GM19035 (cell line): Measurements from ENCODE around the gene ZNF138.
"Not testable (repeated sequence)": the region's sequence is repeated elsewhere in the genome, so short reads cannot be mapped to it uniquely, and the experiment has no call there.

ENCODE experiments used
- ATAC-seq: cut with Tn5 transposase; IDR thresholded peaks from one replicate; pipeline ENCODE4 v1.9.1; 2021; ENCODE audit not compliant: unreplicated experiment

ZNF138 gene

GRCh38 chr7:64794171-64794844, at the start of gene ZNF138:
TSS of gene ZNF138 (plus strand) at chr7:64794428. CDS start at chr7:64794569, 141 bp downstream.
- ATAC-seq = peak; percentile 100

- no peak for ATAC-seq
Observed at GRCh38 chr7:64744680-64745079, 49.5 kb upstream of the ZNF138 start.

GRCh38 chr7:64747802-64748201, 46.4 kb upstream of the ZNF138 start:
- no peak for ATAC-seq

- no peak for ATAC-seq
Observed at GRCh38 chr7:64753032-64753431, 41.2 kb upstream of the ZNF138 start.

- ATAC-seq = no peak
Observed at GRCh38 chr7:64755865-64756264, 38.4 kb upstream of the ZNF138 start.

- ATAC-seq = no peak
Observed at GRCh38 chr7:64758151-64758550, 36.1 kb upstream of the ZNF138 start.

- no peak for ATAC-seq
Observed at GRCh38 chr7:64768824-64769223, 25.4 kb upstream of the ZNF138 start.

- no peak for ATAC-seq
Observed at GRCh38 chr7:64774204-64774842, 19.9 kb upstream of the ZNF138 start.

- ATAC-seq = no peak
Observed at GRCh38 chr7:64775289-64775688, 18.9 kb upstream of the ZNF138 start.

GRCh38 chr7:64784842-64785241, 9.4 kb upstream of the ZNF138 start:
- ATAC-seq = not testable (repeated sequence)

- ATAC-seq = no peak
Observed at GRCh38 chr7:64787295-64787694, 6.9 kb upstream of the ZNF138 start.

- ATAC-seq = not testable (repeated sequence)
Observed at GRCh38 chr7:64789241-64789640, 5.0 kb upstream of the ZNF138 start.

GRCh38 chr7:64793106-64793755, 997 bp upstream of the ZNF138 start:
- no peak for ATAC-seq

- no peak for ATAC-seq
Observed at GRCh38 chr7:64795176-64795575, 948 bp downstream of the ZNF138 start.

GRCh38 chr7:64799169-64799568, 4.9 kb downstream of the ZNF138 start:
- not testable (repeated sequence) for ATAC-seq

GRCh38 chr7:64802699-64803098, 8.5 kb downstream of the ZNF138 start:
- no peak for ATAC-seq

GRCh38 chr7:64807731-64808365, 13.6 kb downstream of the ZNF138 start:
- no peak for ATAC-seq

GRCh38 chr7:64811767-64812166, 17.5 kb downstream of the ZNF138 start:
- no peak for ATAC-seq

GRCh38 chr7:64830926-64831325, 36.7 kb downstream of the ZNF138 start:
- no peak for ATAC-seq

GRCh38 chr7:64832136-64832535, 37.9 kb downstream of the ZNF138 start:
- ATAC-seq = no peak

GRCh38 chr7:64834989-64835388, 40.8 kb downstream of the ZNF138 start:
- ATAC-seq = no peak

GRCh38 chr7:64835856-64836255, 41.6 kb downstream of the ZNF138 start:
- ATAC-seq = not testable (repeated sequence)
